ENCODE data around the gene SLIT3.

SLIT3 gene

GRCh38 chr5:169268019-169268418, 32.9 kb downstream of the SLIT3 start:
- no peak overlapping the region for H3K9ac ChIP-seq
- TF ChIP-seq, protein P1, sequence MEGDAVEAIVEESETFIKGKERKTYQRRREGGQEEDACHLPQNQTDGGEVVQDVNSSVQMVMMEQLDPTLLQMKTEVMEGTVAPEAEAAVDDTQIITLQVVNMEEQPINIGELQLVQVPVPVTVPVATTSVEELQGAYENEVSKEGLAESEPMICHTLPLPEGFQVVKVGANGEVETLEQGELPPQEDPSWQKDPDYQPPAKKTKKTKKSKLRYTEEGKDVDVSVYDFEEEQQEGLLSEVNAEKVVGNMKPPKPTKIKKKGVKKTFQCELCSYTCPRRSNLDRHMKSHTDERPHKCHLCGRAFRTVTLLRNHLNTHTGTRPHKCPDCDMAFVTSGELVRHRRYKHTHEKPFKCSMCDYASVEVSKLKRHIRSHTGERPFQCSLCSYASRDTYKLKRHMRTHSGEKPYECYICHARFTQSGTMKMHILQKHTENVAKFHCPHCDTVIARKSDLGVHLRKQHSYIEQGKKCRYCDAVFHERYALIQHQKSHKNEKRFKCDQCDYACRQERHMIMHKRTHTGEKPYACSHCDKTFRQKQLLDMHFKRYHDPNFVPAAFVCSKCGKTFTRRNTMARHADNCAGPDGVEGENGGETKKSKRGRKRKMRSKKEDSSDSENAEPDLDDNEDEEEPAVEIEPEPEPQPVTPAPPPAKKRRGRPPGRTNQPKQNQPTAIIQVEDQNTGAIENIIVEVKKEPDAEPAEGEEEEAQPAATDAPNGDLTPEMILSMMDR (conservative IDR thresholded peaks at IDR 0.05; ENCODE audit: low read depth, low read length): no peak
- no peaks in the 10 kb centered on the region for H3K36me3 ChIP-seq (ENCODE audit: insufficient read depth)
- H2AFZ ChIP-seq (ENCODE audit: low read depth): no peak overlapping the region
- H3K27ac ChIP-seq: no peak overlapping the region
- no peaks in the 10 kb centered on the region for H4K20me1 ChIP-seq (ENCODE audit: insufficient read depth)
- H3K4me3 ChIP-seq (IDR thresholded peaks at IDR 0.05; ENCODE audit: insufficient read depth, low read depth, low read length): no peak overlapping the region
- H3K27me3 ChIP-seq (ENCODE audit: insufficient read depth, low read depth): no peaks in the 10 kb centered on the region
- no peaks in the 10 kb centered on the region for H3K4me1 ChIP-seq (ENCODE audit: low read depth, poor library complexity, severe bottlenecking)
- H3K4me2 ChIP-seq: no peak overlapping the region
- no peaks in the 10 kb centered on the region for H3K79me2 ChIP-seq (ENCODE audit: insufficient read depth, low read depth)

GRCh38 chr5:169265888-169266287, 35.1 kb downstream of the SLIT3 start:
- TF ChIP-seq, protein P1 (conservative IDR thresholded peaks at IDR 0.05; ENCODE audit: low read depth, low read length): 0 out of 2 replicates have a peak, but pooled peaks have one; percentile 6
- Histone ChIP-seq H2AFZ (ENCODE audit: low read depth) (no peak overlapping the region), H3K79me2 (ENCODE audit: insufficient read depth, low read depth) (no peaks in the 10 kb centered on the region), H3K36me3 (ENCODE audit: insufficient read depth) (no peaks in the 10 kb centered on the region), H3K4me2 (no peak overlapping the region), H3K27me3 (ENCODE audit: insufficient read depth, low read depth) (no peaks in the 10 kb centered on the region), H3K27ac (no peak overlapping the region), H3K4me3 (IDR thresholded peaks at IDR 0.05; ENCODE audit: insufficient read depth, low read depth, low read length) (no peak overlapping the region), H3K4me1 (ENCODE audit: low read depth, poor library complexity, severe bottlenecking) (no peaks in the 10 kb centered on the region), H4K20me1 (ENCODE audit: insufficient read depth) (no peaks in the 10 kb centered on the region), H3K9ac (no peak overlapping the region)

- no peaks in the 10 kb centered on the region for H3K36me3 ChIP-seq (ENCODE audit: insufficient read depth)
Observed at GRCh38 chr5:169263591-169263990, 37.3 kb downstream of the SLIT3 start.

DNA sequence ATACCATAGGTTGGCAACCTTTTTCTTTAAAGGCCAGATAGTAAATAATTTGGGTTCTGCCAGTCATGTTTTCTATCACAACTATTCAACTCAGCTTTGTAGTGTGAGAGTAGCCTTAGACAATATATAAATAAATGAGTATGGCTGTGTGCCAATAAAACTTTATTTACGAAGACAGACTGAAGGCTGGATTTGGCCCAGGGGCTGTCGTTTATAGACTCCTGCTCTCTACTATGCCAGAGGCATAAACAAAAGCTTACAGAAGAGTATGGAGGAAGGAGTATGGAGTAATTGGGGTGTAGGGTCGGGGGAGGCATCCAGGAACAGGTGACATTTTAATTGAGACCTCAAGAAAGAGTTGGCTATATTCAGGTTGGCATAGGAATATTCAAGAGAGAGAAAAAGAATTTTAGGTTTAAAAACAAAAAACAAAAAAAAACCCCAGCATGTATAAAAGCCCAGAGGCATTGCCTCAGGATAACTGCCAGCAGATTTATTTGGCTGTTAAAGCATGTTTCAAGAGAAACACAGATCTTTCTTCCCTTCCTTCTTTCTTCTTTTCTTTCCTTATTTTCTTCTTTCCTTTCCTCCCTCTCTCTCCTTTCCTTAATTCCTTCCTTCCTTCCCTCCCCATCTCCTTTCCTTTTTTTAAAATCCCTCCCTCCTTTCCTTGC, 39.9 kb downstream of the SLIT3 start:
- no peak overlapping the region for H3K9ac ChIP-seq
- no peaks in the 10 kb centered on the region for H3K4me1 ChIP-seq (ENCODE audit: low read depth, poor library complexity, severe bottlenecking)
- no peaks in the 10 kb centered on the region for H4K20me1 ChIP-seq (ENCODE audit: insufficient read depth)
- no peaks in the 10 kb centered on the region for H3K27me3 ChIP-seq (ENCODE audit: insufficient read depth, low read depth)
- no peak overlapping the region for H3K27ac ChIP-seq
- TF ChIP-seq, protein P1 (conservative IDR thresholded peaks at IDR 0.05; ENCODE audit: low read depth, low read length): no peak
- H3K79me2 ChIP-seq (ENCODE audit: insufficient read depth, low read depth): no peaks in the 10 kb centered on the region
- no peak overlapping the region for H3K4me2 ChIP-seq
- H2AFZ ChIP-seq (ENCODE audit: low read depth): no peak overlapping the region
- H3K36me3 ChIP-seq (ENCODE audit: insufficient read depth): no peaks in the 10 kb centered on the region
- H3K4me3 ChIP-seq (IDR thresholded peaks at IDR 0.05; ENCODE audit: insufficient read depth, low read depth, low read length): no peak overlapping the region

More at GRCh38 chr5:169263591-169263990, 37.3 kb downstream of the SLIT3 start:
- H2AFZ ChIP-seq (ENCODE audit: low read depth): no peak overlapping the region
- no peak overlapping the region for H3K9ac ChIP-seq
- no peaks in the 10 kb centered on the region for H3K79me2 ChIP-seq (ENCODE audit: insufficient read depth, low read depth)
- no peak overlapping the region for H3K27ac ChIP-seq
- no peaks in the 10 kb centered on the region for H3K27me3 ChIP-seq (ENCODE audit: insufficient read depth, low read depth)
- no peak overlapping the region for H3K4me2 ChIP-seq
- H4K20me1 ChIP-seq (ENCODE audit: insufficient read depth): no peaks in the 10 kb centered on the region
- no peak overlapping the region for H3K4me3 ChIP-seq (IDR thresholded peaks at IDR 0.05; ENCODE audit: insufficient read depth, low read depth, low read length)
- TF ChIP-seq, protein P1 (conservative IDR thresholded peaks at IDR 0.05; ENCODE audit: low read depth, low read length): no peak
- H3K4me1 ChIP-seq (ENCODE audit: low read depth, poor library complexity, severe bottlenecking): no peaks in the 10 kb centered on the region
